ENCODE measurements around the gene C6orf52.
"Not testable (repeated sequence)": the region's sequence is repeated elsewhere in the genome, so short reads cannot be mapped to it uniquely, and the experiment has no call there.

- TF ChIP-seq POLR2A, CTCF (IDR thresholded peaks at IDR 0.05): not testable (repeated sequence)
These were observed 33.8 kb downstream of the C6orf52 start for GRCh38 chr6:10660431-10661191.

Measured in lower leg skin (tissue), 3 donors.